HepG2 (cell line): ENCODE measurements around the gene HINT1. TPM values are rescaled to one million over a fixed set of nuclear protein-coding genes. Genes with fewer than 3 reads are reported as not detected.

Experiments
- ATAC-seq: fragments of 200-7000 bp; cut with Tn5 transposase; 3 replicates; pipeline ENCODE4 v1.9.1; 2020; ENCODE audit warnings: mild to moderate bottlenecking, moderate library complexity
- BruUV-seq: library from RNA; stranded (reverse); fragments of 400-500 nt; replicated peaks from 2 replicates; lab custom pipeline; 2021; lab: Mats Ljungman, UMichigan
- CTCF ChIA-PET: fragments of 300-600 bp; formaldehyde crosslinking; extraction: SDS; loops from one replicate; lab custom pipeline; 2021; ENCODE audit warnings: low total read pairs, inconsistent platforms, low intra/inter-chr PET ratio; lab: Yijun Ruan, JAX
- POLR2A ChIA-PET: fragments of 350-600 bp; sonication (Branson Sonifier 250); formaldehyde crosslinking; loops from one replicate; lab custom pipeline; 2020; ENCODE audit warnings: antibody characterized with exemption, inconsistent platforms; lab: Yijun Ruan, JAX
- DNase-seq: peaks from one replicate; pipeline ENCODE4 v3.0.0-alpha.2; 2015; ENCODE audit warnings: low spot score
- FAIRE-seq: peaks from 3 replicates; lab custom pipeline; 2011; peaks lifted over from hg19 to GRCh38; lab: Jason Lieb, UNC
- H2AFZ ChIP-seq: one replicate; pipeline ENCODE4 v1.6.1; 2011; ENCODE audit warnings: low read length, inconsistent platforms
- H3K27ac ChIP-seq: fragments of 300-600 bp; 3 replicates; pipeline ENCODE4 v1.8.0; 2011; ENCODE audit warnings: mixed run types, mild to moderate bottlenecking, mixed read lengths, low read length, inconsistent platforms; ENCODE audit not compliant: insufficient read depth; ENCODE audit errors: extremely low read length
- H3K27me3 ChIP-seq, 2 experiments: fragments of 200-600 bp in 1 of 2; 2 replicates in 1 of 2; 3 replicates in 1 of 2; pipeline versions ENCODE4 v1.6.0 to v1.8.0; 2011; ENCODE audit warnings: low read length in 2 of 2, mild to moderate bottlenecking in 2 of 2, moderate library complexity in 2 of 2, inconsistent platforms in 1 of 2; ENCODE audit not compliant: insufficient read depth in 2 of 2, control insufficient read depth in 1 of 2
- H3K36me3 ChIP-seq, 2 experiments: fragments of 200-600 bp in 1 of 2; replicated peaks in 1 of 2; 2 replicates in 1 of 2; 3 replicates in 1 of 2; pipeline versions ENCODE4 v1.5.1 to v1.8.0; 2011; ENCODE audit warnings: low read length in 2 of 2, inconsistent platforms in 1 of 2; ENCODE audit not compliant: insufficient read depth in 2 of 2, control insufficient read depth in 1 of 2
- H3K4me1 ChIP-seq: 2 replicates; pipeline ENCODE4 v1.5.1; 2012; ENCODE audit warnings: low read length, inconsistent platforms; ENCODE audit not compliant: insufficient read depth
- H3K4me2 ChIP-seq: 2 replicates; pipeline ENCODE4 v1.6.0; 2011; ENCODE audit warnings: low read depth, low read length, inconsistent platforms
- H3K4me3 ChIP-seq, 3 experiments: fragments of 200-600 bp in 1 of 3; sonication (generic), shearing (Covaris generic) in 1 of 3; replicated peaks in 1 of 3; 2 replicates each; pipeline ENCODE4 v1.5.1; 2011 to 2016; ENCODE audit warnings: low read length in 3 of 3, inconsistent platforms in 2 of 3, low read depth in 2 of 3, mild to moderate bottlenecking in 2 of 3, control low read depth in 1 of 3, mixed read lengths in 1 of 3; ENCODE audit not compliant: insufficient read depth in 1 of 3
- H3K79me2 ChIP-seq: one replicate; pipeline ENCODE4 v1.6.1; 2011; ENCODE audit warnings: low read length, inconsistent platforms; ENCODE audit not compliant: insufficient read depth
- H3K9ac ChIP-seq: 2 replicates; pipeline ENCODE4 v1.6.0; 2011; ENCODE audit warnings: mild to moderate bottlenecking, low read depth, low read length, inconsistent platforms; ENCODE audit not compliant: insufficient read depth
- H3K9me3 ChIP-seq: 2 replicates; pipeline ENCODE4 v1.5.1; 2012; ENCODE audit warnings: mild to moderate bottlenecking, low read length
- H4K20me1 ChIP-seq: 2 replicates; pipeline ENCODE4 v1.6.0; 2011; ENCODE audit warnings: inconsistent platforms, mild to moderate bottlenecking, low read length, moderate library complexity; ENCODE audit not compliant: insufficient read depth
- ATAD3A ChIP-seq: sonication (generic); formaldehyde crosslinking; IDR thresholded peaks from 2 replicates; pipeline ENCODE4 v1.4.0; 2020; ENCODE audit warnings: missing genetic modification reagents
- HMG20A ChIP-seq: IDR thresholded peaks from 2 replicates; pipeline ENCODE4 v1.6.1; 2016; ENCODE audit warnings: borderline replicate concordance
- SOX5 ChIP-seq: IDR thresholded peaks from 2 replicates; pipeline ENCODE4 v1.6.1; 2016; ENCODE audit warnings: borderline replicate concordance
- ZNF772 ChIP-seq: sonication (generic); formaldehyde crosslinking; IDR thresholded peaks from 2 replicates; pipeline ENCODE4 v1.5.0; 2020; ENCODE audit warnings: mild to moderate bottlenecking, missing genetic modification reagents
- WGBS: methylation state at CpG from one replicate; pipeline ENCODE4 v1.1.6; 2017; ENCODE audit warnings: low lambda C conversion rate; 5-methylcytosine and 5-hydroxymethylcytosine counted together
- in situ Hi-C: cut with HindIII; loops from 2 replicates; pipeline ENCODE4 v1.10.0; 2017; ENCODE audit warnings: low pct_unique_long_range_greater_than_20kb; ENCODE audit not compliant: extremely low pct_ligation_motif_present
- intact Hi-C: fragments of 100-400 bp; cut with micrococcal nuclease; formaldehyde crosslinking; loops from one replicate; pipeline ENCODE4 v1.10.0; 2022; ENCODE audit not compliant: unreplicated experiment
- polyA plus RNA-seq, 8 experiments: library from polyadenylated mRNA; depleted of rRNA in 3 of 8; stranded (reverse) in 7 of 8; unstranded in 1 of 8; fragments of >200 nt; fragmentation: Illumina TruSeq in 4 of 8; extraction: Trizol in 4 of 8; gene quantifications; 2 replicates each; pipeline versions ENCODE4 v1.2.1 to v1.2.3, GENCODE V29; 2011 to 2016; ENCODE audit warnings: low read depth in 4 of 8, missing spikeins in 1 of 8, mixed read lengths in 1 of 8; ENCODE audit not compliant: insufficient read depth in 1 of 8
- total RNA-seq, 5 experiments: library from RNA; depleted of rRNA; stranded (reverse); fragments of >200 nt; fragmentation: Illumina TruSeq; extraction: Trizol; gene quantifications; 2 replicates each; pipeline ENCODE4 v1.2.3, GENCODE V29; 2016; ENCODE audit warnings: low read depth in 1 of 5
- TF ChIP-seq, protein P1 (sequence below): sonication (generic); formaldehyde crosslinking; IDR thresholded peaks from 2 replicates; pipeline ENCODE4 v1.4.0; 2020; ENCODE audit warnings: missing genetic modification reagents, mild to moderate bottlenecking, borderline replicate concordance
- TF ChIP-seq, protein P2 (sequence below): sonication (generic); formaldehyde crosslinking; IDR thresholded peaks from 2 replicates; pipeline ENCODE4 v1.5.0; 2020; ENCODE audit warnings: missing genetic modification reagents
- TF ChIP-seq, protein P3 (sequence below): sonication (generic); formaldehyde crosslinking; IDR thresholded peaks from 2 replicates; pipeline ENCODE4 v1.9.0; 2022; ENCODE audit warnings: low read depth, missing genetic modification reagents

HINT1 gene
- total and polyA plus RNA-seq, 2 of the 13 experiments (the other 11 are each of a cell fraction or from before 2014, with no cell fraction given): 428 to 997 TPM

DNA sequence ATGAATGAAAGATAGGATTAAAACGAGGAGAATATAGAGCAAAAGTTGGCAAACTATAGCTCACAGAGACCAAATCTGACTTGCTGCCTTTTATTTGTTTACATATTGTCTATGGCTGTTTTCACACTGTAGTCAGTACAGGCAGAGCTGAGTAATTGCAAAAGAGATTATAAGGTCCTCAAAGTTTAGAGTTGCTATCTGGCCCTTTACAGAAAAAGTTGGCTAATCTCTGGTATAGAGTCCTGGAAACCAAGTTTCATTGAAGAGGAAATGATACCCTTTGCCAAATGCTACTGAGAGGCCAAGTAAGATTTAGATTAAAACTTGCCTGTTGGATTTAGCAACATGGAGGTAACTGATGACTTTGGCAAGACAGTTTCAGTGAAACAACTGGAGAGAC is 41.7 kb upstream of the HINT1 start:
- intact Hi-C loops: no loop called here
- Histone ChIP-seq H3K4me1 (no peaks in the 10 kb centered on the region), H3K27me3 (no peaks in the 10 kb centered on the region; a peak in 1 of 5 replicates), H3K9me3 (no peaks in the 10 kb centered on the region), H3K4me2 (no peak overlapping the region), H3K27ac (no peak overlapping the region), H3K36me3 (no peaks in the 10 kb centered on the region), H3K4me3 (no peak overlapping the region), H3K79me2 (no peaks in the 10 kb centered on the region), H2AFZ (no peak overlapping the region), H4K20me1 (no peaks in the 10 kb centered on the region), H3K9ac (no peak overlapping the region)
- POLR2A ChIA-PET: no interaction called here
- WGBS: 9% methylated on average over 1 of the region's 1 CpG
- BruUV-seq: no TSS peak
- TF ChIP-seq, protein P1, sequence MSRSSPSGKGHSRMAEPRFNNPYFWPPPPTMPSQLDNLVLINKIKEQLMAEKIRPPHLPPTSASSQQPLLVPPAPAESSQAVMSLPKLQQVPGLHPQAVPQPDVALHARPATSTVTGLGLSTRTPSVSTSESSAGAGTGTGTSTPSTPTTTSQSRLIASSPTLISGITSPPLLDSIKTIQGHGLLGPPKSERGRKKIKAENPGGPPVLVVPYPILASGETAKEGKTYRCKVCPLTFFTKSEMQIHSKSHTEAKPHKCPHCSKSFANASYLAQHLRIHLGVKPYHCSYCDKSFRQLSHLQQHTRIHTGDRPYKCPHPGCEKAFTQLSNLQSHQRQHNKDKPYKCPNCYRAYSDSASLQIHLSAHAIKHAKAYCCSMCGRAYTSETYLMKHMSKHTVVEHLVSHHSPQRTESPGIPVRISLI (CRISPR knock-in tag): no peak
- TF ChIP-seq SOX5 (no peak), ATAD3A (no peak), ZNF772 (CRISPR knock-in tag) (no peak), HMG20A (CRISPR knock-in tag) (no peak)
- TF ChIP-seq, protein P2, sequence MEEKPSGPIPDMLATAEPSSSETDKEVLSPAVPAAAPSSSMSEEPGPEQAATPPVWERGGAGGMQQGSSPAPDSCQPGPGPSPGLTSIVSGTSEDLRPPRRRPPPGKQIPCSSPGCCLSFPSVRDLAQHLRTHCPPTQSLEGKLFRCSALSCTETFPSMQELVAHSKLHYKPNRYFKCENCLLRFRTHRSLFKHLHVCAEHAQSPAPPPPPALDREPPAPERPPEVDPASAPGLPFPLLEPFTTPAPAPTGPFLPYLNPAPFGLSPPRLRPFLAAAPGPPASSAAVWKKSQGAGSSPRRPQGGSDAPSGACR (CRISPR knock-in tag): no peak
- TF ChIP-seq, protein P3, sequence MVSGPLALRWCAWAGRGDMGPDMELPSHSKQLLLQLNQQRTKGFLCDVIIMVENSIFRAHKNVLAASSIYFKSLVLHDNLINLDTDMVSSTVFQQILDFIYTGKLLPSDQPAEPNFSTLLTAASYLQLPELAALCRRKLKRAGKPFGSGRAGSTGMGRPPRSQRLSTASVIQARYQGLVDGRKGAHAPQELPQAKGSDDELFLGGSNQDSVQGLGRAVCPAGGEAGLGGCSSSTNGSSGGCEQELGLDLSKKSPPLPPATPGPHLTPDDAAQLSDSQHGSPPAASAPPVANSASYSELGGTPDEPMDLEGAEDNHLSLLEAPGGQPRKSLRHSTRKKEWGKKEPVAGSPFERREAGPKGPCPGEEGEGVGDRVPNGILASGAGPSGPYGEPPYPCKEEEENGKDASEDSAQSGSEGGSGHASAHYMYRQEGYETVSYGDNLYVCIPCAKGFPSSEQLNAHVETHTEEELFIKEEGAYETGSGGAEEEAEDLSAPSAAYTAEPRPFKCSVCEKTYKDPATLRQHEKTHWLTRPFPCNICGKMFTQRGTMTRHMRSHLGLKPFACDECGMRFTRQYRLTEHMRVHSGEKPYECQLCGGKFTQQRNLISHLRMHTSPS (CRISPR knock-in tag): no peak
- FAIRE-seq: no peak
- in situ Hi-C loops: no loop called here
- ATAC-seq: no peak
- no peak for DNase-seq
- CTCF ChIA-PET: no interaction called here
